GM23338 (cell line): ENCODE data around the gene PRAMEF1. TPM values are rescaled to one million over a fixed set of nuclear protein-coding genes. Genes with fewer than 3 reads are reported as not detected.

ENCODE experiments used
- ATAC-seq: fragments of 200-7000 bp; cut with Tn5 transposase; 3 replicates; pipeline ENCODE4 v1.9.1; 2020
- DNase-seq: peaks from one replicate; pipeline ENCODE4 v3.0.0-alpha.2; 2015; ENCODE audit warnings: low spot score
- H2AFZ ChIP-seq: fragments of 200-600 bp; sonication (generic); 2 replicates; pipeline ENCODE4 v1.8.0; 2016; ENCODE audit warnings: antibody characterized with exemption, mild to moderate bottlenecking, moderate library complexity
- H3F3A ChIP-seq: fragments of 200-600 bp; sonication (generic); replicated peaks from 2 replicates; pipeline ENCODE4 v1.8.0; 2017; ENCODE audit warnings: antibody characterized with exemption, mixed run types, low read depth
- H3K27ac ChIP-seq: fragments of 200-600 bp; sonication (generic); 2 replicates; pipeline ENCODE4 v1.6.1; 2016; ENCODE audit warnings: low read depth
- H3K27me3 ChIP-seq: fragments of 200-600 bp; sonication (generic); 2 replicates; pipeline ENCODE4 v1.8.0; 2016; ENCODE audit warnings: mild to moderate bottlenecking, mixed run types, moderate library complexity; ENCODE audit not compliant: insufficient read depth
- H3K36me3 ChIP-seq: fragments of 200-600 bp; sonication (generic); 2 replicates; pipeline ENCODE4 v1.8.0; 2016; ENCODE audit warnings: mild to moderate bottlenecking; ENCODE audit not compliant: insufficient read depth
- H3K4me1 ChIP-seq: fragments of 200-600 bp; sonication (generic); 2 replicates; pipeline ENCODE4 v1.8.0; 2016; ENCODE audit warnings: mild to moderate bottlenecking, moderate library complexity; ENCODE audit not compliant: insufficient read depth
- H3K4me2 ChIP-seq: fragments of 200-600 bp; sonication (generic); 2 replicates; pipeline ENCODE4 v1.7.1; 2017; ENCODE audit warnings: mixed run types
- H3K4me3 ChIP-seq: fragments of 200-600 bp; sonication (generic); 2 replicates; pipeline ENCODE4 v1.6.1; 2016; ENCODE audit warnings: mixed run types
- H3K79me2 ChIP-seq: fragments of 200-600 bp; sonication (generic); replicated peaks from 2 replicates; pipeline ENCODE4 v1.8.0; 2017; ENCODE audit warnings: mild to moderate bottlenecking; ENCODE audit not compliant: insufficient read depth
- H3K9me2 ChIP-seq: fragments of 200-600 bp; sonication (generic); 2 replicates; pipeline ENCODE4 v1.8.0; 2017; ENCODE audit not compliant: insufficient read depth
- H4K20me1 ChIP-seq: fragments of 200-600 bp; sonication (generic); replicated peaks from 2 replicates; pipeline ENCODE4 v1.8.0; 2017; ENCODE audit warnings: mild to moderate bottlenecking; ENCODE audit not compliant: insufficient read depth
- H3K27ac Mint-ChIP-seq: 2 replicates; pipeline ENCODE4 v1.8.0; 2020; ENCODE audit warnings: inconsistent platforms, mild to moderate bottlenecking, moderate library complexity, mixed read lengths
- H3K27me3 Mint-ChIP-seq: 3 replicates; pipeline ENCODE4 v1.8.0; 2022; ENCODE audit warnings: low read depth, mild to moderate bottlenecking, moderate library complexity, mixed read lengths, inconsistent platforms; ENCODE audit not compliant: insufficient read depth, poor library complexity
- H3K36me3 Mint-ChIP-seq: 3 replicates; pipeline ENCODE4 v1.8.0; 2021; ENCODE audit warnings: low read depth, mild to moderate bottlenecking, inconsistent platforms, moderate library complexity, mixed read lengths
- H3K4me1 Mint-ChIP-seq: 3 replicates; pipeline ENCODE4 v1.8.0; 2020; ENCODE audit warnings: mild to moderate bottlenecking, inconsistent platforms, mixed read lengths
- H3K4me3 Mint-ChIP-seq: 3 replicates; pipeline ENCODE4 v1.8.0; 2021; ENCODE audit warnings: moderate library complexity, mild to moderate bottlenecking, inconsistent platforms, mixed read lengths
- H3K9me3 Mint-ChIP-seq: 3 replicates; pipeline ENCODE4 v1.8.0; 2020; ENCODE audit warnings: moderate library complexity, mild to moderate bottlenecking, inconsistent platforms, mixed read lengths
- CREB1 ChIP-seq: fragments of 250-450 bp; sonication (Bioruptor Pico); IDR thresholded peaks from 2 replicates; pipeline ENCODE4 v1.5.0; 2020; ENCODE audit warnings: low read depth, mild to moderate bottlenecking, moderate library complexity
- EZH2 ChIP-seq: fragments of 200-600 bp; sonication (generic); IDR thresholded peaks from one replicate; pipeline ENCODE4 v1.8.0; 2017; ENCODE audit warnings: antibody characterized with exemption, mild to moderate bottlenecking, low read depth; ENCODE audit not compliant: unreplicated experiment
- EZH2phosphoT487 ChIP-seq: fragments of 200-600 bp; sonication (generic); IDR thresholded peaks from one replicate; pipeline ENCODE4 v1.8.1; 2018; ENCODE audit warnings: antibody characterized with exemption; ENCODE audit not compliant: unreplicated experiment
- JUNB ChIP-seq: IDR thresholded peaks from one replicate; pipeline ENCODE4 v1.6.1; 2016; ENCODE audit warnings: antibody characterized with exemption; ENCODE audit not compliant: unreplicated experiment
- NANOG ChIP-seq: IDR thresholded peaks from 2 replicates; pipeline ENCODE4 v1.6.1; 2016; ENCODE audit warnings: antibody characterized with exemption, borderline replicate concordance
- POLR2AphosphoS5 ChIP-seq: IDR thresholded peaks from 2 replicates; pipeline ENCODE4 v1.6.1; 2016; ENCODE audit warnings: antibody characterized with exemption, low read depth
- STAT1 ChIP-seq: IDR thresholded peaks from one replicate; pipeline ENCODE4 v1.6.1; 2016; ENCODE audit warnings: antibody characterized with exemption; ENCODE audit not compliant: unreplicated experiment
- ZNF114 ChIP-seq: fragments of 250-450 bp; sonication (Bioruptor Pico); IDR thresholded peaks from 2 replicates; pipeline ENCODE4 v1.5.0; 2020; ENCODE audit warnings: mild to moderate bottlenecking, moderate library complexity
- ZNF331 ChIP-seq: fragments of 250-450 bp; sonication (Bioruptor Pico); IDR thresholded peaks from 2 replicates; pipeline ENCODE4 v1.5.0; 2020; ENCODE audit warnings: low read depth, mild to moderate bottlenecking, moderate library complexity
- polyA plus RNA-seq: library from polyadenylated mRNA; unstranded; fragments of >200 nt; fragmentation: Nextera tagmentation; extraction: Ambion mirVana; gene quantifications from 2 replicates; pipeline ENCODE4 v1.2.1, GENCODE V29; 2016
- total RNA-seq: library from RNA; depleted of rRNA; stranded (reverse); fragments of >200 nt; shearing (Covaris generic); gene quantifications from 2 replicates; pipeline ENCODE4 v1.2.3, GENCODE V29; 2014
- TF ChIP-seq, protein P1 (sequence below): fragments of 250-450 bp; sonication (Bioruptor Pico); IDR thresholded peaks from 2 replicates; pipeline ENCODE4 v1.5.0; 2020; ENCODE audit warnings: mild to moderate bottlenecking, moderate library complexity
- TF ChIP-seq, protein P2 (sequence below): IDR thresholded peaks from 2 replicates; pipeline ENCODE4 v1.6.1; 2016; ENCODE audit warnings: antibody characterized with exemption
- TF ChIP-seq, protein P3 (sequence below), 2 experiments: fragments of 200-600 bp in 1 of 2; sonication (generic) in 1 of 2; conservative IDR thresholded peaks; 2 replicates each; pipeline versions ENCODE4 v1.5.1 to v1.6.1; 2016 to 2017; ENCODE audit warnings: antibody characterized with exemption in 2 of 2, low read depth in 2 of 2, mild to moderate bottlenecking in 2 of 2, moderate library complexity in 1 of 2
- TF ChIP-seq, protein P4 (sequence below): IDR thresholded peaks from one replicate; pipeline ENCODE4 v1.6.1; 2018; ENCODE audit warnings: antibody characterized with exemption; ENCODE audit not compliant: unreplicated experiment

Gene PRAMEF1
- total and polyA plus RNA-seq, 2 experiments from 2014 or later = not detected

DNA sequence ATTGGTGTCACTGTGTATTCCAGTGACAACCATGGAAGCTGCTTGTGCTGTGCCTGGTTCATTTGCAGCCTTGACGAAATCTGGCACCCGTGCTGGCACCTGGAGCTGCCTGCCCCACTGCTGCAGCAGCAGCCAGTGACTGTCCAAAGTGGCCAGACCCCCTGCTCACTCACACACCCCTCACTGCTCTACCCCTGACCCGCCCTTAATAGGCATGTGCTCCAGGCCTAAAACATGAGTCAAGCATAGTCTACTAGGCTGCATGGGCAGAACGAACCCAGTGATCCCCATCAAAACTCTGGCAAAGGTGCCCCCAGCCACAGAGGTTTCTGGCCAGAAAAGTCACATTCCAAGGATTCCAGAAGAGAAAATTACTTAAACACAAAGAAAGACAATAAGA, 7.7 kb downstream of the PRAMEF1 start:
- no peaks in the 10 kb centered on the region for H3K27me3 ChIP-seq
- H3K36me3 Mint-ChIP-seq = peaks cover 6% of the 10 kb centered on the region; the same call in 1 of the 3 replicates
- H3K4me2 ChIP-seq = no peak overlapping the region
- H3K4me1 Mint-ChIP-seq = no peaks in the 10 kb centered on the region
- peaks cover 1% of the 10 kb centered on the region for H3K27me3 Mint-ChIP-seq
- H4K20me1 ChIP-seq = no peaks in the 10 kb centered on the region
- H3K27ac ChIP-seq = no peak overlapping the region
- no peak overlapping the region for H3K4me3 Mint-ChIP-seq
- no peak for DNase-seq
- no peak for ATAC-seq
- H2AFZ ChIP-seq = no peak overlapping the region
- no peaks in the 10 kb centered on the region for H3K79me2 ChIP-seq
- H3K27ac Mint-ChIP-seq = no peak overlapping the region
- TF ChIP-seq ZNF331 (CRISPR knock-in tag) (no peak), POLR2AphosphoS5 (no peak), STAT1 (no peak), JUNB (no peak), ZNF114 (CRISPR knock-in tag) (no peak), CREB1 (CRISPR knock-in tag) (no peak), EZH2phosphoT487 (no peak), NANOG (no peak), EZH2 (no peak)
- TF ChIP-seq, protein P1, sequence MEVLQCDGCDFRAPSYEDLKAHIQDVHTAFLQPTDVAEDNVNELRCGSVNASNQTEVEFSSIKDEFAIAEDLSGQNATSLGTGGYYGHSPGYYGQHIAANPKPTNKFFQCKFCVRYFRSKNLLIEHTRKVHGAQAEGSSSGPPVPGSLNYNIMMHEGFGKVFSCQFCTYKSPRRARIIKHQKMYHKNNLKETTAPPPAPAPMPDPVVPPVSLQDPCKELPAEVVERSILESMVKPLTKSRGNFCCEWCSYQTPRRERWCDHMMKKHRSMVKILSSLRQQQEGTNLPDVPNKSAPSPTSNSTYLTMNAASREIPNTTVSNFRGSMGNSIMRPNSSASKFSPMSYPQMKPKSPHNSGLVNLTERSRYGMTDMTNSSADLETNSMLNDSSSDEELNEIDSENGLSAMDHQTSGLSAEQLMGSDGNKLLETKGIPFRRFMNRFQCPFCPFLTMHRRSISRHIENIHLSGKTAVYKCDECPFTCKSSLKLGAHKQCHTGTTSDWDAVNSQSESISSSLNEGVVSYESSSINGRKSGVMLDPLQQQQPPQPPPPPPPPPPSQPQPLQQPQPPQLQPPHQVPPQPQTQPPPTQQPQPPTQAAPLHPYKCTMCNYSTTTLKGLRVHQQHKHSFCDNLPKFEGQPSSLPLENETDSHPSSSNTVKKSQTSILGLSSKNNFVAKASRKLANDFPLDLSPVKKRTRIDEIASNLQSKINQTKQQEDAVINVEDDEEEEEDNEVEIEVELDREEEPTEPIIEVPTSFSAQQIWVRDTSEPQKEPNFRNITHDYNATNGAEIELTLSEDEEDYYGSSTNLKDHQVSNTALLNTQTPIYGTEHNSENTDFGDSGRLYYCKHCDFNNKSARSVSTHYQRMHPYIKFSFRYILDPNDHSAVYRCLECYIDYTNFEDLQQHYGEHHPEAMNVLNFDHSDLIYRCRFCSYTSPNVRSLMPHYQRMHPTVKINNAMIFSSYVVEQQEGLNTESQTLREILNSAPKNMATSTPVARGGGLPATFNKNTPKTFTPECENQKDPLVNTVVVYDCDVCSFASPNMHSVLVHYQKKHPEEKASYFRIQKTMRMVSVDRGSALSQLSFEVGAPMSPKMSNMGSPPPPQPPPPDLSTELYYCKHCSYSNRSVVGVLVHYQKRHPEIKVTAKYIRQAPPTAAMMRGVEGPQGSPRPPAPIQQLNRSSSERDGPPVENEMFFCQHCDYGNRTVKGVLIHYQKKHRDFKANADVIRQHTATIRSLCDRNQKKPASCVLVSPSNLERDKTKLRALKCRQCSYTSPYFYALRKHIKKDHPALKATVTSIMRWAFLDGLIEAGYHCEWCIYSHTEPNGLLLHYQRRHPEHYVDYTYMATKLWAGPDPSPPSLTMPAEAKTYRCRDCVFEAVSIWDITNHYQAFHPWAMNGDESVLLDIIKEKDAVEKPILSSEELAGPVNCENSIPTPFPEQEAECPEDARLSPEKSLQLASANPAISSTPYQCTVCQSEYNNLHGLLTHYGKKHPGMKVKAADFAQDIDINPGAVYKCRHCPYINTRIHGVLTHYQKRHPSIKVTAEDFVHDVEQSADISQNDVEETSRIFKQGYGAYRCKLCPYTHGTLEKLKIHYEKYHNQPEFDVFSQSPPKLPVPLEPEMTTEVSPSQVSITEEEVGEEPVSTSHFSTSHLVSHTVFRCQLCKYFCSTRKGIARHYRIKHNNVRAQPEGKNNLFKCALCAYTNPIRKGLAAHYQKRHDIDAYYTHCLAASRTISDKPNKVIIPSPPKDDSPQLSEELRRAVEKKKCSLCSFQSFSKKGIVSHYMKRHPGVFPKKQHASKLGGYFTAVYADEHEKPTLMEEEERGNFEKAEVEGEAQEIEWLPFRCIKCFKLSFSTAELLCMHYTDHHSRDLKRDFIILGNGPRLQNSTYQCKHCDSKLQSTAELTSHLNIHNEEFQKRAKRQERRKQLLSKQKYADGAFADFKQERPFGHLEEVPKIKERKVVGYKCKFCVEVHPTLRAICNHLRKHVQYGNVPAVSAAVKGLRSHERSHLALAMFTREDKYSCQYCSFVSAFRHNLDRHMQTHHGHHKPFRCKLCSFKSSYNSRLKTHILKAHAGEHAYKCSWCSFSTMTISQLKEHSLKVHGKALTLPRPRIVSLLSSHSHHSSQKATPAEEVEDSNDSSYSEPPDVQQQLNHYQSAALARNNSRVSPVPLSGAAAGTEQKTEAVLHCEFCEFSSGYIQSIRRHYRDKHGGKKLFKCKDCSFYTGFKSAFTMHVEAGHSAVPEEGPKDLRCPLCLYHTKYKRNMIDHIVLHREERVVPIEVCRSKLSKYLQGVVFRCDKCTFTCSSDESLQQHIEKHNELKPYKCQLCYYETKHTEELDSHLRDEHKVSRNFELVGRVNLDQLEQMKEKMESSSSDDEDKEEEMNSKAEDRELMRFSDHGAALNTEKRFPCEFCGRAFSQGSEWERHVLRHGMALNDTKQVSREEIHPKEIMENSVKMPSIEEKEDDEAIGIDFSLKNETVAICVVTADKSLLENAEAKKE (CRISPR knock-in tag) = no peak
- TF ChIP-seq, protein P2, sequence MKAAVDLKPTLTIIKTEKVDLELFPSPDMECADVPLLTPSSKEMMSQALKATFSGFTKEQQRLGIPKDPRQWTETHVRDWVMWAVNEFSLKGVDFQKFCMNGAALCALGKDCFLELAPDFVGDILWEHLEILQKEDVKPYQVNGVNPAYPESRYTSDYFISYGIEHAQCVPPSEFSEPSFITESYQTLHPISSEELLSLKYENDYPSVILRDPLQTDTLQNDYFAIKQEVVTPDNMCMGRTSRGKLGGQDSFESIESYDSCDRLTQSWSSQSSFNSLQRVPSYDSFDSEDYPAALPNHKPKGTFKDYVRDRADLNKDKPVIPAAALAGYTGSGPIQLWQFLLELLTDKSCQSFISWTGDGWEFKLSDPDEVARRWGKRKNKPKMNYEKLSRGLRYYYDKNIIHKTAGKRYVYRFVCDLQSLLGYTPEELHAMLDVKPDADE = no peak
- TF ChIP-seq, protein P3, sequence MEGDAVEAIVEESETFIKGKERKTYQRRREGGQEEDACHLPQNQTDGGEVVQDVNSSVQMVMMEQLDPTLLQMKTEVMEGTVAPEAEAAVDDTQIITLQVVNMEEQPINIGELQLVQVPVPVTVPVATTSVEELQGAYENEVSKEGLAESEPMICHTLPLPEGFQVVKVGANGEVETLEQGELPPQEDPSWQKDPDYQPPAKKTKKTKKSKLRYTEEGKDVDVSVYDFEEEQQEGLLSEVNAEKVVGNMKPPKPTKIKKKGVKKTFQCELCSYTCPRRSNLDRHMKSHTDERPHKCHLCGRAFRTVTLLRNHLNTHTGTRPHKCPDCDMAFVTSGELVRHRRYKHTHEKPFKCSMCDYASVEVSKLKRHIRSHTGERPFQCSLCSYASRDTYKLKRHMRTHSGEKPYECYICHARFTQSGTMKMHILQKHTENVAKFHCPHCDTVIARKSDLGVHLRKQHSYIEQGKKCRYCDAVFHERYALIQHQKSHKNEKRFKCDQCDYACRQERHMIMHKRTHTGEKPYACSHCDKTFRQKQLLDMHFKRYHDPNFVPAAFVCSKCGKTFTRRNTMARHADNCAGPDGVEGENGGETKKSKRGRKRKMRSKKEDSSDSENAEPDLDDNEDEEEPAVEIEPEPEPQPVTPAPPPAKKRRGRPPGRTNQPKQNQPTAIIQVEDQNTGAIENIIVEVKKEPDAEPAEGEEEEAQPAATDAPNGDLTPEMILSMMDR (conservative IDR thresholded peaks at IDR 0.05; ENCODE audit: low read depth in 2 of 2) = no peak
- TF ChIP-seq, protein P4, sequence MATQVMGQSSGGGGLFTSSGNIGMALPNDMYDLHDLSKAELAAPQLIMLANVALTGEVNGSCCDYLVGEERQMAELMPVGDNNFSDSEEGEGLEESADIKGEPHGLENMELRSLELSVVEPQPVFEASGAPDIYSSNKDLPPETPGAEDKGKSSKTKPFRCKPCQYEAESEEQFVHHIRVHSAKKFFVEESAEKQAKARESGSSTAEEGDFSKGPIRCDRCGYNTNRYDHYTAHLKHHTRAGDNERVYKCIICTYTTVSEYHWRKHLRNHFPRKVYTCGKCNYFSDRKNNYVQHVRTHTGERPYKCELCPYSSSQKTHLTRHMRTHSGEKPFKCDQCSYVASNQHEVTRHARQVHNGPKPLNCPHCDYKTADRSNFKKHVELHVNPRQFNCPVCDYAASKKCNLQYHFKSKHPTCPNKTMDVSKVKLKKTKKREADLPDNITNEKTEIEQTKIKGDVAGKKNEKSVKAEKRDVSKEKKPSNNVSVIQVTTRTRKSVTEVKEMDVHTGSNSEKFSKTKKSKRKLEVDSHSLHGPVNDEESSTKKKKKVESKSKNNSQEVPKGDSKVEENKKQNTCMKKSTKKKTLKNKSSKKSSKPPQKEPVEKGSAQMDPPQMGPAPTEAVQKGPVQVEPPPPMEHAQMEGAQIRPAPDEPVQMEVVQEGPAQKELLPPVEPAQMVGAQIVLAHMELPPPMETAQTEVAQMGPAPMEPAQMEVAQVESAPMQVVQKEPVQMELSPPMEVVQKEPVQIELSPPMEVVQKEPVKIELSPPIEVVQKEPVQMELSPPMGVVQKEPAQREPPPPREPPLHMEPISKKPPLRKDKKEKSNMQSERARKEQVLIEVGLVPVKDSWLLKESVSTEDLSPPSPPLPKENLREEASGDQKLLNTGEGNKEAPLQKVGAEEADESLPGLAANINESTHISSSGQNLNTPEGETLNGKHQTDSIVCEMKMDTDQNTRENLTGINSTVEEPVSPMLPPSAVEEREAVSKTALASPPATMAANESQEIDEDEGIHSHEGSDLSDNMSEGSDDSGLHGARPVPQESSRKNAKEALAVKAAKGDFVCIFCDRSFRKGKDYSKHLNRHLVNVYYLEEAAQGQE = no peak
- no peaks in the 10 kb centered on the region for H3K36me3 ChIP-seq
- H3K4me3 ChIP-seq = no peak overlapping the region
- no peaks in the 10 kb centered on the region for H3F3A ChIP-seq
- H3K9me3 Mint-ChIP-seq = peaks cover 91% of the 10 kb centered on the region
- H3K4me1 ChIP-seq = no peaks in the 10 kb centered on the region
- no peaks in the 10 kb centered on the region for H3K9me2 ChIP-seq
